Inflammatory macrophage (primary cell): ENCODE data around the gene SLC8A1.

Source experiments
- DNase-seq, 2 donors: peaks; one replicate each; pipeline ENCODE4 v3.0.0-alpha.2; 2020 to 2022

The SLC8A1 gene

GRCh38 chr2:40226637-40227036, 225.3 kb downstream of the SLC8A1 start:
- no peak for DNase-seq

DNA sequence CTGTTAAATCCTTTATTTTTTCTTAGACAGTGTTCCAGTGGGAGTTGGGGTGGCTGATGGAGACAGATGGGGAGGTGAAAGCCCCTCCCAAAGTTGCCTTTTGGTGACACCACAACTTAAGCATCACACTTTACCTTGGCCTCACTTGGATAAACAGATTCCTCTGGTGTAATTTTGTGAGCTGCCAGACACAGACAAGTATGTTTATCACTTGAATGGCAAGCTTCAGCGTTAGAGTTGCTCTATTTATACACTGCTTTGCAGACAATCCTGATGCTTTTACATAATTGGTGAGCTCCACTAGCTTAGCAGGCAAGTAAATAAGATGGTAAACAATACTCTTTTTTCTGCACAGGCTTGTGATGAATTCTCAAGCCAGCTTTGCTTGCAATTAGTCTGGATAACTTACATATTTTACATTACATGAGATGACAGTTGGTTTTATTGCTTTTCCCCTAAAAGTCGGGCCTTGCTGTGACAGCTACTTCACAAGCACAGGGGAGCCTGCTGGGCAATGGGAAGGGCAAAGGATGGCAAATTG, 226.2 kb downstream of the SLC8A1 start:
- no peak for DNase-seq

GRCh38 chr2:40224318-40224717, 227.6 kb downstream of the SLC8A1 start:
- no peak for DNase-seq

DNA sequence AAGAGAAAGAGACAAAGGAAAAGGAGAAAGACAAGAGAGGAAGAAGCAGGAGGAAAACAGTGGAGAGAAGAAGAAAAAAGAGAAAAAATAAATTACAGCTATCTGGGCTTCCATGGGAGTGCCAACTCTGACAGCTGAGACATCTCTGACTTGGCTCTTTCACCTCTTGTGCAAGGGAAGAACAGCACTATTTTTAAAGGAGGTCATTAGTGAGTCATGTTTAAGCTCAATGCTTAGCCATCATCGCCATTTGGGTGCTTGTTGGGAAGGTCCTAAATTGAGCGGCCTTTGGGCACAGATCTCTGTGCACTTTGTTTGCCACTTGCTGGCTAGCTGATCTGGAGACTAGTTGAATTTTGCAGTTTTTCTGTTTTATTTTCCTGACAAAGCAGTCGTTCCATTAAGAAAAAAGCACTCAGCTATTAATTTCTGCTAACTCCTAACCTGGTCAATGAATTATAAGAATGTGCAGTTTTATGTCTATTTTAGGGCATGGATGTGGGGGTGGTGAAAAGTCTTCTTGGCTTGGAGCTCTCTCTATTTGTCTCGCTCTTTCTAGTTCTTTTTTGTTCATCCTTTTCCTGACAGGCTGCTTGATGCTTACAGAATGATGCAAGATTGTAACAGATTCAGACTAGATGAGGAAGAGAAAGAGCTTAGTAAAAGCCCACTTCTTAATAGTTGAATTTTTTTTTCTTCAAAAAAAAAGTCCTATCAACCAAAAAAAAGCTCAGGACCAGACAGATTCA, 231.5 kb downstream of the SLC8A1 start:
- peak; percentile 30 to 41 for DNase-seq

DNA sequence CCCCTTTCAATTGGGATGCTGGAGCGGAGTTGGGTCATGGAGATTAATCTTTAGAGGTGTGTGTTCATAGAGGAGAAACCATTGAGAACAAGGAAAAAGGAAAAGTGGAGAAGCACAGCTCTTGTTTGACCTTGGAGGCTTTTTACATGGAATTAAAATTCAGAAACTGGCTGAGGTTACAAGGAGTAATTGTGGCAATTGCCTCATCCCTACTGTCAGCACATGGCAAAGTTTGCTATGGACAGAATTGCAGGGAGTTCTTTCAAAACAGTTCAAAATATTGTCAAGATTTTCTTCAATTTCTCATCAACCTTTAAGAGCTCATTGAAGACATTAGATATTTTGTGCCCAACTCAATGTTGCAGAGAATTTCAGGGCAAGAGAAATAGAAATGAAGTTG, 232.7 kb downstream of the SLC8A1 start:
- no peak for DNase-seq

DNA sequence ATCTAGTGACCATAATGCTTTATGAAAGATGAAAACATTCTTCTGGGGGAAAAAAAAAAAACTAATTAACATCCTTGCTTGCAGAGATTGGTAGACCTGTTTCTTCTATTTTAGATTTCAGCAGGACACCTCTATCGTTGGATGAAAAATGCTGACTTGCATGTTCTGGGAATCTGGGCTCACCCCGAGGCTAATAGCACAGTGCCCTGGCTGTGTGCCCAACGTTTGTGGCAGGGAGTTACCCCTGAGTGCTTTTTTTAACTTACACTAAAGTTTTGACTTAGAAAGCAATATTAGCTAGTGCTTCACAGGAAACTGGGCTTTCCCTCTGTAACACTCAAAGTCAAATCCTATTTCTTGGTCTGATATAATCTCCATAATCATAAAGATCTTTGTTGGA, 233.2 kb downstream of the SLC8A1 start:
- DNase-seq, result no peak

- no peak for DNase-seq
Observed at GRCh38 chr2:40213619-40214018, 238.3 kb downstream of the SLC8A1 start.

DNA sequence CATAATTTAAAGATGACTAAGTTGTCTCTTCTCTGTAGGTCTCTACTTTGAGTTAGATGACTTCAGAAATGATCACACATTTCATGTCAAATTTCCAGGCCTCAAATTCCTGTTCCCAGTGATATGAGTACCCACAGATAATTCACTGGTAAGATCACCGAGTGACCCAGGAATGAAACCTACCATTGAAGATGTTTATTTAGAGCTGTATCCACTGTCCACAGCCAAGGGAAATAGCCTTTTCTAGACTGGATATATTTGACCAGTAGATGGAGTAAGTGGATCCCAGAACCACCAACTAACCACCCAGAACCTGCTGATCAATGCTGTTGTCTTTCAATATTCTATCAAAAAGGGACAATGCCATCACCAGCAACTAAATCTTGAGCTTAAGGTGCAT, 238.8 kb downstream of the SLC8A1 start:
- DNase-seq, result no peak

DNA sequence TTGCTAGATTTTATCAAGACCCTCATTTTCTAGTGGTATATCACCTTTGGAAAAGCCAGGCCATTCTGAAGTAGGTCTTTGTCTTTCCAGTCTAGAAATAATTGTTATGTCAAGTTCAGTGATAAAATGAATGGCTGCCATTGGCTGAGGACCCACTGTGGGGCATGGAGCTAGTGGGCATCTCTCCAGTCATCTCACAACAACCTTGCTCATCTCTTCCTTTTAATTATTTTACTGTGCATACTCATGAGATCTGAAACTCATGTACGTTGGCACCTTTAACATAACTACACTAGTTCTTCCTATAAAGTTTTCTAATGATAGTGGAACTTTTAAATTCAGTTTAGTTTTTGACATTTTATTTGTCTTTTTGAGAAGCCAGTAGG, 240.9 kb downstream of the SLC8A1 start:
- DNase-seq, result no peak

DNA sequence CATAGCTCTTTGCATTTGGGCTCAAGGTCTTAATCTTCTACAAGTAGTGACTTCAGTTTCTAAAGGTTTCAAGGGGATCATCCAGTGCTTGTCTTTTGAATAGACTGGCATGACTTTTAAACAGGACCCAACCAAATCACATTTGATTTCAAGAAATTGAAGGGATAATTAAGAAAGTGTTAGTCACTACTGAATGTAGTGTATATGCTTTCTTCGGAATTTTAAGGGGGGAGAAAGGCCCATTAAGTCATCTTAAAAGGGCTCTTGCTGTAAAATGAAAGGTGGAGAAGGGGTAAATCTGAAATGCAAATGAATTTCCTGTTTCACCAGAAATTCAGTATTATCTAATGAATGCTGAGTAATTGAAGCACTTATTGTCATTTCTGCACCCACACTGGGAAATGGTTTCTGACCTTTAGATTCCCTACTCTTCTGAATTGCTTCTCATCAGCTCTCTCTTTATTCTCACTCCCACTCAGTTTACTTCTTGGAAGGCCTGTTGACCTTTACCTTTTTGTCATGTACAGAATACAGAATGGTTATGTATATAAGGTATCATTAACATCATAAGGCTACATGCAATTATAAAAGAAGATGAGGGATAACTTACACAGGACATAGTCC, 241.4 kb downstream of the SLC8A1 start:
- DNase-seq, result no peak

DNA sequence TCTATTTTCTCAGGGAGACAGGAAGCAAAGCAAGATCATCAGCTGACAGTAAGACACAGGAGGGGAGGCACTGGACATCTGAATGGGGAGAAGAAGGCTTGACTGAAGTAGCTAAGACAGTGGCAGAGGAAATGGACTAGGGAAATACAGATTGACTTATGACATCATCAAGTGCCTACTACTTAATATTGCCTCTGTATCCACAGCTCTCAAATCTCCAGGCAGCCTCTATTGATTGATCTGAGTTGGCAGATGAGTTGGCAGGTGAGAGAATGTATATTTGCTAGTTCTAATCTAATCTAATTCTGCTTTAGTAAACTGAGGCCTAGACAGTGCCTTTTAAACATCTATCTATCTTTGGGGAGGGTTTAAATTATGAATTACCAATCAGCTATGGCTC, 242.1 kb downstream of the SLC8A1 start:
- no peak for DNase-seq

GRCh38 chr2:40208463-40208862, 243.4 kb downstream of the SLC8A1 start:
- DNase-seq, result no peak

DNA sequence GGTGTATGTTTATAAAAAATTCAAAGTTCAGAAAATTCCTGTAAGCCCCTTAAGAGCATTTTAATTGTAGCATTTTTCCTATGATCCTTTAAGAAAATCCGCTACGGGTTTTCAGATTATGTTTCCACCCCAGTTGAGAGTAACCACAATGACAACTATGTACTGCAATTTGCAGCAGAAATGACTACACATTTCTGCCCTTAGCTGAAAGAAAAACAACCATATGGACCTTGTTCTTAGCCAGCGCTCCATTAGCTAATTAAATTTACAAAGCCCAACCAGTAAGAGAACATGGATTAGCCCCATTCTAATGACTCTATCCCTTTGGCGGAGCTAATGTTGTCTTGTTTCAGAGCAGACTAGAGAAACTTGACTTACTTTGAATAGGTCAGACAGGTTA, 247.6 kb downstream of the SLC8A1 start:
- DNase-seq, result no peak

DNA sequence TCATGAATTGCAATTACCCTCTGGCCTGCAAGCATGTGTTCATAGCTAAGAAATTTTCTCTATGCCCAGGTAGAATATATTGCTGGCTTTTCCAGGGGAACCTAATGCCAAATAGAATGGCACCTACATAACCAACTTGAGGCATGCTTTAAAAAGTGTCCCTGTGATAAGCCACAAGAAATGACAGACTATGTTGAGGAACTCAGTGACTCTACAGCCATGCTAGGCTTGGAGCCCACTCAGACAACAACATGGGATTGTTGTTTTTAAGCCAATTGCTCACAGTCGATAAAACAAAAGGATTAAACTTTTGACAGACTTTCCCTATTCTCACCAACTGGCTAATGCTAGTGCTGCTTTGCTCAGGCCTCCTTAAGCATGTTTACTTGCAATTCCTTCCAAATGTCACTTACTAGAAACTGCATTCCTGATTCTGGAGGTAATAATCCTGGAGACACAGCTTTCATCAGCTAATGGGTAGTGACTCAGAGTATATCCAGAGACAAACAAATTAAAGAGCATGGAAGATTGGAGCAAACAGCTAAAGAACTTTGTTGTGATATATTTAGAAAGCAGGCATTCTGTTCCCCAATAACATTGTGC, 249.0 kb downstream of the SLC8A1 start:
- no peak for DNase-seq

DNA sequence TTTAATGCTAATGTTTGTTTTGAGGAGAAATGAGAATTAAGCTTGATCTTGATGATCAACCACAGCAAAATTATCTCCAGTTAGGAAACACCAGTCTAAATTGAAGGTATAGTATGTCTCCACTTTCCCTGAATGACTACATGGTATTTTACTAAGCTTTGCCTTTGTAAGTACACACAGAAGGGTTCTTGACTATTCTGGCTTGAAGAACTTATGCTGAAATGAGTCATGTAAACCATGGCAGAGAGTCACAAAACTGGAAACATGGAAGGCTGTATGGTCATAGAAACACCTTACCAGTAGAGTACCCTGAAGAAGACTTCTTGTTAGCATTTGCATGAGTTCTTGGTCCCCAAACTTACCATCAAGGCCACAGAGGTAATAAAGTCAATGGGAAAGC, 250.5 kb downstream of the SLC8A1 start:
- DNase-seq, result no peak

DNA sequence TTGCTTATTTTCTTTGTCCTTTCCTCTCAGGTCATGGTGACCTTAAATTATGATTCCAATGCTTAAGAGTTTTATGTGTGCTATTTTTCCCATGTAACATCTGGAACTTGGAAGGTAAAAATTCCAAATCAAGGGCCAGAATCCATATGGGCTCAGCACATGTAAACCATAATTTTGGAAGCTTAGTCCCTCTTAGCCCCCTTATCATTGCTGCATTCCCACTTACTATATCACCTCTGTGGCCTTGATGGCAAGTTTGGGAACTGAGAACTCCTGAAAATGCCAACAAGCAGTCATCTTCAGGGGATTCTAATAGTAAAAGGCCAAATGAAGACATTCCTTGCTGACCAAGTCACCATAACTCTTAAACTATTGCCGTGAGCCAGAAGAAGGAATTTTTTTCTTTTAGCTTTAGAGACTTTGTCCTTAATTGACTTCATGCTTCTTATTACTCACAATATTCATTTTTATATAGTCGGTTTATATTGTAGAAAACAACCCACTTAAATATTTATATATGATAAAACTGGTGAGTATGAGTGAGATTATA, 251.4 kb downstream of the SLC8A1 start:
- no peak for DNase-seq

DNA sequence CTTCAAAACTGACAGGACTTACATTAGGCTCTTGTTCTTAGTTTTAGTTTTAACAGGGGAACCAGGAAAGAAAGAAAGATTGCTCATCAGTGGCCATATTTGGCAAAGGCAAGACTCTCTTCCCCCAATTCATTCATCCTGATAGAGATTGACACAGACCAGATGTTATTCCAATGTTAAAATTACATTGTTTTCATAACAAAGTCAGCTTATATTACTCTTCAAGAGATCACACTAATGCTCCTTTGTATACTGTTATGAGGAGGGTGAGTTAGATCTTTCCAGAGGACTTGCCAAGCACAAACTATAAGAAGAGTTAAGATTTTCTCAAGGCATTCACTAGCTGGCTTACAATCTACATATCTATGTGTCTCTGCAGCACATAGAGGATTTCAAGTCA, 252.1 kb downstream of the SLC8A1 start:
- DNase-seq, result no peak

DNA sequence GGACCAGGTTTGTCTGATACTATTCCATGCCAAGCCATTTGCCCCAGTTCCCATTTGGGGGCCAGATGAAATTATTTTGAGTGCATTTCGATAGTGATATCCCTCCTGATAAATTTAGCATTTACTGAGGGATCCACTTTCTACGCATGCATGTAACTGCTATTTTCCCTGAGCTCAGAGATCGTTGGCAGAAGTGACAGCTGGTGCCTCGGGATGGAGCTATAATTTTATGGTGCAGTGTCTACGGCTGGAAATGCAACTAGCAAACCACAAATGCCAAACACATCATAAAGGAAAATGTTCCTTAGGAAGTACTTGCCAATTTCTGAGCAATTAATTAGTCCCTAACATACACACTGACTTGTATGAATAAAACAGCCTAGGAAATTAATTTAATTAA, 254.8 kb downstream of the SLC8A1 start:
- DNase-seq, result no peak

GRCh38 chr2:40193670-40194026, 258.2 kb downstream of the SLC8A1 start:
- no peak for DNase-seq

GRCh38 chr2:40192864-40193669, 258.8 kb downstream of the SLC8A1 start:
- DNase-seq, result peak; percentile 5 to 29

GRCh38 chr2:40190457-40190856, 261.4 kb downstream of the SLC8A1 start:
- DNase-seq, result no peak

- no peak for DNase-seq
Observed at GRCh38 chr2:40189881-40190280, 262.0 kb downstream of the SLC8A1 start.

DNA sequence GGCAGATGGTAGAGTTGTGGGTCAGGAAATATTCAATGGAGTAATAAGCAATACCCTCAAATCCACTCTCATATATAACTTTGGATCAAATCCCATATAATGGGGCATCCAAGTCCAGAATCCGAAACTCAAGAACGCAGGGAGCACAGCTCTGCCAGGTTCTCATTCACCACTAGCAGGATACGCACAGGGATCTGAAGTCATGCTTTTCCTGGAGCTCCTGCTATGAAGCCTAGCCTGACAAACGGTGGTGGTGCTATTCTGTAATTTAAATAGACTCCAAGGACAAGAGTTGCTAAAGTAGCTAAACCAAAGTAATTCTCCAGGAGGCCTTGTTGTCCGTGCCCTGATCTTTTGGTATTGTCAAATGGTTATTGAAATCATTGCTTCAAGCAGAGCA, 264.8 kb downstream of the SLC8A1 start:
- no peak for DNase-seq
